Ascending aorta (tissue), 2 donors: ENCODE results near the gene TSPAN5. TPM values are rescaled to one million over a fixed set of nuclear protein-coding genes. Genes with fewer than 3 reads are reported as not detected.

Source experiments
- DNase-seq, 2 donors: peaks; one replicate each; pipeline ENCODE4 v3.0.0-alpha.2; 2019; ENCODE audit warnings: low spot score in 2 of 2
- H3K27ac ChIP-seq, 2 donors: fragments of 200-600 bp; sonication (generic); one replicate each; pipeline ENCODE4 v1.5.1; 2016 to 2017; ENCODE audit warnings: mild to moderate bottlenecking in 1 of 2
- H3K27me3 ChIP-seq: fragments of 200-600 bp; sonication (generic); one replicate; pipeline ENCODE4 v1.5.1; 2017
- H3K36me3 ChIP-seq, 2 donors: fragments of 200-600 bp; sonication (generic); one replicate each; pipeline ENCODE4 v1.5.1; 2016
- H3K4me1 ChIP-seq, 2 donors: fragments of 200-600 bp; sonication (generic); one replicate each; pipeline ENCODE4 v1.5.1; 2016 to 2017; ENCODE audit warnings: mild to moderate bottlenecking in 1 of 2
- H3K4me3 ChIP-seq, 2 donors: fragments of 200-600 bp; sonication (generic); one replicate each; pipeline ENCODE4 v1.5.1; 2016 to 2017; ENCODE audit warnings: mild to moderate bottlenecking in 1 of 2
- H3K9me3 ChIP-seq, 2 donors: fragments of 200-600 bp; sonication (generic); one replicate each; pipeline ENCODE4 v1.5.1; 2016
- intact Hi-C: fragments of 100-400 bp; cut with DNase I; formaldehyde crosslinking; loops from one replicate; pipeline ENCODE4 v1.15.1; 2023
- total RNA-seq: library from RNA; depleted of rRNA; stranded (reverse); fragments of >200 nt; gene quantifications from one replicate; pipeline ENCODE4 v1.1.0, GENCODE V29; 2016
- TF ChIP-seq, protein P1 (sequence below), 3 experiments: fragments of 200-600 bp in 2 of 3; fragments of 450-650 bp in 1 of 3; sonication (generic) in 2 of 3; IDR thresholded peaks; one replicate each; pipeline ENCODE4 v1.5.1; 2016 to 2019; ENCODE audit warnings: antibody characterized with exemption in 3 of 3, mild to moderate bottlenecking in 1 of 3, moderate library complexity in 1 of 3

Gene TSPAN5
- total RNA-seq, 1 donor from 2014 or later, result 5.2 TPM

GRCh38 chr4:98568941-98569663 is 89.3 kb downstream of the TSPAN5 start:
- TF ChIP-seq, protein P1, sequence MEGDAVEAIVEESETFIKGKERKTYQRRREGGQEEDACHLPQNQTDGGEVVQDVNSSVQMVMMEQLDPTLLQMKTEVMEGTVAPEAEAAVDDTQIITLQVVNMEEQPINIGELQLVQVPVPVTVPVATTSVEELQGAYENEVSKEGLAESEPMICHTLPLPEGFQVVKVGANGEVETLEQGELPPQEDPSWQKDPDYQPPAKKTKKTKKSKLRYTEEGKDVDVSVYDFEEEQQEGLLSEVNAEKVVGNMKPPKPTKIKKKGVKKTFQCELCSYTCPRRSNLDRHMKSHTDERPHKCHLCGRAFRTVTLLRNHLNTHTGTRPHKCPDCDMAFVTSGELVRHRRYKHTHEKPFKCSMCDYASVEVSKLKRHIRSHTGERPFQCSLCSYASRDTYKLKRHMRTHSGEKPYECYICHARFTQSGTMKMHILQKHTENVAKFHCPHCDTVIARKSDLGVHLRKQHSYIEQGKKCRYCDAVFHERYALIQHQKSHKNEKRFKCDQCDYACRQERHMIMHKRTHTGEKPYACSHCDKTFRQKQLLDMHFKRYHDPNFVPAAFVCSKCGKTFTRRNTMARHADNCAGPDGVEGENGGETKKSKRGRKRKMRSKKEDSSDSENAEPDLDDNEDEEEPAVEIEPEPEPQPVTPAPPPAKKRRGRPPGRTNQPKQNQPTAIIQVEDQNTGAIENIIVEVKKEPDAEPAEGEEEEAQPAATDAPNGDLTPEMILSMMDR (IDR thresholded peaks at IDR 0.05), result no peak
- H3K27ac ChIP-seq, result no peak overlapping the region
- no peak overlapping the region for H3K4me3 ChIP-seq
- H3K27me3 ChIP-seq, result no peaks in the 10 kb centered on the region
- no peaks in the 10 kb centered on the region for H3K36me3 ChIP-seq
- peaks cover 0 to 8% of the 10 kb centered on the region in 2 donors for H3K4me1 ChIP-seq
- no peaks in the 10 kb centered on the region for H3K9me3 ChIP-seq
- DNase-seq, result no peak
- intact Hi-C loops, result no loop called here

- no peaks in the 10 kb centered on the region for H3K36me3 ChIP-seq
- TF ChIP-seq, protein P1 (IDR thresholded peaks at IDR 0.05), result no peak
- no peaks in the 10 kb centered on the region for H3K9me3 ChIP-seq
- H3K27ac ChIP-seq, result no peak overlapping the region
- no peaks in the 10 kb centered on the region for H3K27me3 ChIP-seq
- H3K4me1 ChIP-seq, result peaks cover 0 to 8% of the 10 kb centered on the region in 2 donors
- intact Hi-C loops, result no loop called here
- no peak for DNase-seq
- H3K4me3 ChIP-seq, result no peak overlapping the region
Measured at GRCh38 chr4:98567611-98568010, 90.8 kb downstream of the TSPAN5 start.

- DNase-seq, result no peak
- Histone ChIP-seq H3K9me3 (no peaks in the 10 kb centered on the region), H3K4me3 (no peak overlapping the region), H3K4me1 (peaks cover 0 to 8% of the 10 kb centered on the region in 2 donors), H3K27ac (no peak overlapping the region), H3K27me3 (no peaks in the 10 kb centered on the region), H3K36me3 (no peaks in the 10 kb centered on the region)
- intact Hi-C loops, result no loop called here
- TF ChIP-seq, protein P1 (IDR thresholded peaks at IDR 0.05), result no peak
Measured at GRCh38 chr4:98566361-98567008, 91.9 kb downstream of the TSPAN5 start.

- Histone ChIP-seq H3K27me3 (no peaks in the 10 kb centered on the region), H3K36me3 (no peaks in the 10 kb centered on the region), H3K27ac (no peak overlapping the region), H3K9me3 (no peaks in the 10 kb centered on the region), H3K4me3 (no peak overlapping the region), H3K4me1 (peaks cover 0 to 8% of the 10 kb centered on the region in 2 donors)
- intact Hi-C loops, result no loop called here
- TF ChIP-seq, protein P1 (IDR thresholded peaks at IDR 0.05), result no peak
- no peak for DNase-seq
Measured at GRCh38 chr4:98565681-98566301, 92.6 kb downstream of the TSPAN5 start.

DNA sequence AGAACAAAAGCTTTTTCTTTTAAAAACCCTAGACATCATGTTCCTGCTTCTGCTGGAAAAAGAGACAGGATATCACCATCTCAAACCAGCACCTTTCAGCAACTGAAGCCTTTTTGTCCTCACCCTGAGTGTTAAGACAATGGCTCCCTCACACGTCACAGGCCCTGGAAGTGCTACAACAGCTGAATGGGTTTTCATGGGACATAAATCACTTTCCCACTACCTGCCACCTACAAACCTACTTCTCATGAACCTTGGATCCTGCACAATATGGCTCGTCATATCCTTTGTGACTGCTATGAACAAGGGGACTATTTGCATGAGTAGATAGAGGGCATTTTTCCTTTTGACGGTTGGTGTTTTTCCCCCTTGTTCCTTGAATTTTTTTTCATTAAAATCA is 93.6 kb downstream of the TSPAN5 start:
- no peak overlapping the region for H3K27ac ChIP-seq
- peaks cover 0 to 8% of the 10 kb centered on the region in 2 donors for H3K4me1 ChIP-seq
- intact Hi-C loops, result no loop called here
- no peak for DNase-seq
- H3K27me3 ChIP-seq, result no peaks in the 10 kb centered on the region
- no peak overlapping the region for H3K4me3 ChIP-seq
- H3K9me3 ChIP-seq, result no peaks in the 10 kb centered on the region
- TF ChIP-seq, protein P1 (IDR thresholded peaks at IDR 0.05), result no peak
- H3K36me3 ChIP-seq, result no peaks in the 10 kb centered on the region
